ENCODE measurements around the gene CHST11. TPM values are rescaled to one million over a fixed set of nuclear protein-coding genes. Genes with fewer than 3 reads are reported as not detected.

CHST11 gene
- total RNA-seq, 1 experiment from 2014 or later, result 0.25 TPM

GRCh38 chr12:104725610-104726009 is 268.9 kb downstream of the CHST11 start:
- Histone ChIP-seq H3K4me3 (ENCODE audit: low read depth, low read length) (no peak overlapping the region), H3K27me3 (replicated peaks; ENCODE audit: control insufficient read depth, insufficient read depth, low read length) (no peaks in the 10 kb centered on the region), H3K36me3 (ENCODE audit: control insufficient read depth, insufficient read depth, low read length) (no peaks in the 10 kb centered on the region), H3K4me1 (no peaks in the 10 kb centered on the region), H3K9me3 (no peaks in the 10 kb centered on the region)
- no peak overlapping the region for H3K4me3 Mint-ChIP-seq (ENCODE audit: unreplicated experiment)
- no peak for TF ChIP-seq CTCF (IDR thresholded peaks at IDR 0.05; ENCODE audit: insufficient read depth in 1 of 2, low read depth in 1 of 2, low read length in 1 of 2, severe bottlenecking in 1 of 2, unreplicated experiment in 1 of 2)
- H3K4me1 Mint-ChIP-seq (ENCODE audit: low read depth, unreplicated experiment), result no peaks in the 10 kb centered on the region
- H3K9me3 Mint-ChIP-seq (ENCODE audit: unreplicated experiment), result no peaks in the 10 kb centered on the region
- CTCF ChIA-PET, result no interaction called here
- no peaks in the 10 kb centered on the region for H3K27me3 Mint-ChIP-seq (ENCODE audit: insufficient read depth, unreplicated experiment)
- intact Hi-C loops (cut with micrococcal nuclease; ENCODE audit: unreplicated experiment), result no loop called here
- no TSS peak for BruUV-seq (replicated peaks)
- POLR2A ChIA-PET, result no interaction called here
- no peaks in the 10 kb centered on the region for H3K36me3 Mint-ChIP-seq (ENCODE audit: insufficient read depth, unreplicated experiment)
- DNase-seq, result no peak
- H3K27ac Mint-ChIP-seq (ENCODE audit: unreplicated experiment), result no peak overlapping the region

- Mint-ChIP-seq H3K27ac (ENCODE audit: unreplicated experiment) (no peak overlapping the region), H3K9me3 (ENCODE audit: unreplicated experiment) (no peaks in the 10 kb centered on the region), H3K36me3 (ENCODE audit: insufficient read depth, unreplicated experiment) (no peaks in the 10 kb centered on the region), H3K4me1 (ENCODE audit: low read depth, unreplicated experiment) (no peaks in the 10 kb centered on the region), H3K4me3 (ENCODE audit: unreplicated experiment) (no peak overlapping the region), H3K27me3 (ENCODE audit: insufficient read depth, unreplicated experiment) (peaks cover 4% of the 10 kb centered on the region)
- Histone ChIP-seq H3K36me3 (ENCODE audit: control insufficient read depth, insufficient read depth, low read length) (no peaks in the 10 kb centered on the region), H3K4me3 (ENCODE audit: low read depth, low read length) (no peak overlapping the region), H3K9me3 (no peaks in the 10 kb centered on the region), H3K27me3 (replicated peaks; ENCODE audit: control insufficient read depth, insufficient read depth, low read length) (no peaks in the 10 kb centered on the region), H3K4me1 (no peaks in the 10 kb centered on the region)
- intact Hi-C loops (cut with micrococcal nuclease; ENCODE audit: unreplicated experiment), result no loop called here
- BruUV-seq (replicated peaks), result no TSS peak
- ChIA-PET POLR2A (no interaction called here), CTCF (no interaction called here)
- TF ChIP-seq CTCF (IDR thresholded peaks at IDR 0.05; ENCODE audit: insufficient read depth in 1 of 2, low read depth in 1 of 2, low read length in 1 of 2, severe bottlenecking in 1 of 2, unreplicated experiment in 1 of 2), result no peak
- no peak for DNase-seq
These were observed 271.1 kb downstream of the CHST11 start for GRCh38 chr12:104727726-104728465.

- ChIA-PET CTCF (no interaction called here), POLR2A (no interaction called here)
- no peak overlapping the region for H3K27ac Mint-ChIP-seq (ENCODE audit: unreplicated experiment)
- no peak for DNase-seq
- Histone ChIP-seq H3K4me3 (ENCODE audit: low read depth, low read length) (no peak overlapping the region), H3K9me3 (no peaks in the 10 kb centered on the region), H3K4me1 (no peaks in the 10 kb centered on the region), H3K36me3 (ENCODE audit: control insufficient read depth, insufficient read depth, low read length) (no peaks in the 10 kb centered on the region), H3K27me3 (replicated peaks; ENCODE audit: control insufficient read depth, insufficient read depth, low read length) (no peaks in the 10 kb centered on the region)
- TF ChIP-seq CTCF (IDR thresholded peaks at IDR 0.05; ENCODE audit: insufficient read depth in 1 of 2, low read depth in 1 of 2, low read length in 1 of 2, severe bottlenecking in 1 of 2, unreplicated experiment in 1 of 2), result no peak
- intact Hi-C loops (cut with micrococcal nuclease; ENCODE audit: unreplicated experiment), result no loop called here
- H3K4me3 Mint-ChIP-seq (ENCODE audit: unreplicated experiment), result no peak overlapping the region
- H3K4me1 Mint-ChIP-seq (ENCODE audit: low read depth, unreplicated experiment), result no peaks in the 10 kb centered on the region
- no TSS peak for BruUV-seq (replicated peaks)
- H3K9me3 Mint-ChIP-seq (ENCODE audit: unreplicated experiment), result no peaks in the 10 kb centered on the region
- no peaks in the 10 kb centered on the region for H3K36me3 Mint-ChIP-seq (ENCODE audit: insufficient read depth, unreplicated experiment)
- peaks cover 4% of the 10 kb centered on the region for H3K27me3 Mint-ChIP-seq (ENCODE audit: insufficient read depth, unreplicated experiment)
These were observed 272.3 kb downstream of the CHST11 start for GRCh38 chr12:104729091-104729490.

Measured in Caco-2 (cell line).